ENCODE results near the gene DOCK3.
"Not testable (repeated sequence)": the region's sequence is repeated elsewhere in the genome, so short reads cannot be mapped to it uniquely, and the experiment has no call there.

Gene DOCK3

DNA sequence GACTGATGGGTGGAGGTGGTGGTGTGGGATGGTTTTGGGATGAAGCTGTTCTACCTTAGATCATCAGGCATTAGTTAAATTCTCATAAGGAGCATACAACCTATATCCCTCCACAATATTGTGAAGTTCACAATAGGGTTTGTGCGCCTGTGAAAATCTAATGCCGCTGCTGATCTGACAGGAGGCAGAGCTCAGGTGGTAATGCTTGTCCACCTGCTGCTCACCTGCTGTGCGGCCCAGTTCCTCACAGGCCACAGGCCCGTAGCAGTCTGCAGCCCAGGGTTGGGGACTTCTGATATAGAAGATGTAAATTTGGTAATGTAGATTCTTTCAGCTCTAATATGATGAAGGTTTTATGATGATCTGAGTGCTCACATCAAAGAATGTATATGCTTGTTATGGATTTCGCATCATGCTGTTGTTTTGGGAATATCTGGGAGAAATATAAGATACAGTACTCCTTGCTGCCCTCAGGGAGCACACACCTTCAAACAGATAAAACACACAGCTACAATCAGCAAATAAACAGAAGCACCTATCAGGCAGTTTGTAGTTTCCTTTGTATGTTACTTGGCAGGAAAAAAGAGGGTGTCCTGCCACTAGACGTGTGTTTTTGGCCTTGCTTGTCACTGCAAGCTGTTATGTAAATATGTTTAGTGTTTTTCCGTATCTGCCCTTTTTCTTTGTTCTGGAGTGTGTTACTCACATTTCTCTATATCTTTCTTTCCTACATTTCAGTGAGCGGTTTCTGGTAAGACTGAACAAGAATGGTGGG, 471.3 kb downstream of the DOCK3 start:
- no peak for DNase-seq (ENCODE audit: low read depth, low spot score)
- Histone ChIP-seq H3K36me3 (ENCODE audit: insufficient read depth, low read length) (no peaks in the 10 kb centered on the region), H3K9ac (ENCODE audit: insufficient read length) (no peak overlapping the region), H3K9me3 (ENCODE audit: low read depth, low read length) (no peaks in the 10 kb centered on the region), H3K27ac (no peak overlapping the region), H3K4me3 (no peak overlapping the region)
- TF ChIP-seq POLR2AphosphoS5 (IDR thresholded peaks at IDR 0.05; ENCODE audit: borderline replicate concordance, low read depth, low read length), result no peak
- no peak for TF ChIP-seq EZH2 (IDR thresholded peaks at IDR 0.05)
- TF ChIP-seq FOXP2 (optimal IDR thresholded peaks at IDR 0.05; ENCODE audit: control extremely low read depth, extremely low read length, insufficient read depth), result no peak

GRCh38 chr3:51146781-51147180, 472.1 kb downstream of the DOCK3 start:
- H3K27ac ChIP-seq, result no peak overlapping the region
- no peak overlapping the region for H3K4me3 ChIP-seq
- no peaks in the 10 kb centered on the region for H3K9me3 ChIP-seq (ENCODE audit: low read depth, low read length)
- H3K9ac ChIP-seq (ENCODE audit: insufficient read length), result no peak overlapping the region
- no peak for DNase-seq (ENCODE audit: low read depth, low spot score)
- TF ChIP-seq FOXP2 (optimal IDR thresholded peaks at IDR 0.05; ENCODE audit: control extremely low read depth, extremely low read length, insufficient read depth) (no peak), POLR2AphosphoS5 (IDR thresholded peaks at IDR 0.05; ENCODE audit: borderline replicate concordance, low read depth, low read length) (no peak), EZH2 (IDR thresholded peaks at IDR 0.05) (no peak)
- H3K36me3 ChIP-seq (ENCODE audit: insufficient read depth, low read length), result no peaks in the 10 kb centered on the region

- no peak for DNase-seq (ENCODE audit: low read depth, low spot score)
- Histone ChIP-seq H3K27ac (no peak overlapping the region), H3K9ac (ENCODE audit: insufficient read length) (no peak overlapping the region), H3K36me3 (ENCODE audit: insufficient read depth, low read length) (no peaks in the 10 kb centered on the region), H3K4me3 (no peak overlapping the region), H3K9me3 (ENCODE audit: low read depth, low read length) (no peaks in the 10 kb centered on the region)
- TF ChIP-seq EZH2 (IDR thresholded peaks at IDR 0.05), result no peak
- TF ChIP-seq POLR2AphosphoS5 (IDR thresholded peaks at IDR 0.05; ENCODE audit: borderline replicate concordance, low read depth, low read length), result no peak
- TF ChIP-seq FOXP2 (optimal IDR thresholded peaks at IDR 0.05; ENCODE audit: control extremely low read depth, extremely low read length, insufficient read depth), result no peak
Observed at GRCh38 chr3:51156147-51156546, 481.4 kb downstream of the DOCK3 start.

DNA sequence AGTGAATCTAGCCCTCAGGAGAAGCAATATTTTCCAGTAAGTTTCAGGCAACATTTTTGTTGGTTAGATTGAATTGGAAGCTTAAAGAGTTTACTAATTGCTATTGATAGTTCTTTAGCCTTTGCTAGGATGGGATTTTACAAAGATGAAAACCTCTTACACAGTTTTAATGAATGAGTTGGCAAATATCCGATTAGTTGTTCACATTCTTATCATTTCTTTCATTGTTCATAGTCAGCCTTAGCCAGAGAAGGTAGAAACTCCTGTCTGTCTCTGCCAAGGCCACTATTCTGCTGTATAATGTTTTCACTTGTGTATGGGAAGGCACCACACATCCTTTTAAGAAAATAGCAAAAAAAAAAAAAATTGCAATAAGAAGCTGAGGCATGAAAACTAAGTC, 488.3 kb downstream of the DOCK3 start:
- TF ChIP-seq EZH2 (IDR thresholded peaks at IDR 0.05) (no peak), FOXP2 (optimal IDR thresholded peaks at IDR 0.05; ENCODE audit: control extremely low read depth, extremely low read length, insufficient read depth) (no peak), POLR2AphosphoS5 (IDR thresholded peaks at IDR 0.05; ENCODE audit: borderline replicate concordance, low read depth, low read length) (no peak)
- no peak overlapping the region for H3K27ac ChIP-seq

DNA sequence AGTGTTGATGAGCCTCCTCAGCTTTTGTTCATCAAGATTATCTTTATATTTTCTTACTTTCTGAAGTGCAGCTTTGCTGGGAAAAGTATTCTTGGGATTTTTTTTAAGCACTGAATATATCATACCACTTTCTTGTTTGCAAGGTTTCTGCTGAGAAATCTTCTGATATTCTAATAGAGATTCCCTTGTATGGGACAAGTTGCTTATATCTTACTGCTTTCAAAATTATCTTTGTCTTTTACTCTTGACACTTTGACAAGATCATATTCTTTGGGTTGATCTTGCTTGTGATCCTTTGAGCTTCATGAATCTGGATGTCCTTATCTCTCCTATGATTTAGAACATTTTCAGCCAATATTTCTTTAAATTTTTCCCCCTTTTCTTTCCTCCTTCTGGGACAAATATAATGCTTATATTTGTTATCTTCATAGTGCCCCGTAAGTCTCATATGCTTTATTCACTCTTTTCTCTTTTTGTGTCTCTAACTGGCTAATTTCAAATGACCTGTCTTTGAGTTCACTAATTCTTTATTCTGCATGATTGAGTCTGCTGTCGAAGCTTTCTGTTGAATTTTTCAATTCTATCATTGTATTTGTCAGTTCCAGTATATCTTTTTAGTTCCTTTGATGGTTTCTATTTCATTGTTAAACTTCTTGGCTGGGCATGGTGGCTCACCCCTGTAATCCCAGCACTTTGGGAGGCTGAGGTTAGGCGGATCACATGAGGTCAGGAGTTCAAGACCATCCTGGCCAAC, 499.0 kb downstream of the DOCK3 start:
- TF ChIP-seq EZH2 (IDR thresholded peaks at IDR 0.05) (no peak), POLR2AphosphoS5 (IDR thresholded peaks at IDR 0.05; ENCODE audit: borderline replicate concordance, low read depth, low read length) (no peak), FOXP2 (optimal IDR thresholded peaks at IDR 0.05; ENCODE audit: control extremely low read depth, extremely low read length, insufficient read depth) (no peak)
- Histone ChIP-seq H3K9ac (ENCODE audit: insufficient read length) (no peak overlapping the region), H3K36me3 (ENCODE audit: insufficient read depth, low read length) (no peaks in the 10 kb centered on the region), H3K27ac (no peak overlapping the region), H3K4me3 (no peak overlapping the region), H3K9me3 (ENCODE audit: low read depth, low read length) (no peaks in the 10 kb centered on the region)
- DNase-seq (ENCODE audit: low read depth, low spot score), result no peak

More for the DNA sequence above, 488.3 kb downstream of the DOCK3 start:
- no peak for DNase-seq (ENCODE audit: low read depth, low spot score)
- Histone ChIP-seq H3K4me3 (no peak overlapping the region), H3K36me3 (ENCODE audit: insufficient read depth, low read length) (no peaks in the 10 kb centered on the region), H3K9me3 (ENCODE audit: low read depth, low read length) (no peaks in the 10 kb centered on the region), H3K9ac (ENCODE audit: insufficient read length) (no peak overlapping the region)

GRCh38 chr3:51176923-51177322, 502.2 kb downstream of the DOCK3 start:
- H3K27ac ChIP-seq, result no peak overlapping the region
- TF ChIP-seq EZH2 (IDR thresholded peaks at IDR 0.05) (no peak), FOXP2 (optimal IDR thresholded peaks at IDR 0.05; ENCODE audit: control extremely low read depth, extremely low read length, insufficient read depth) (no peak), POLR2AphosphoS5 (IDR thresholded peaks at IDR 0.05; ENCODE audit: borderline replicate concordance, low read depth, low read length) (no peak)
- no peak for DNase-seq (ENCODE audit: low read depth, low spot score)
- H3K9ac ChIP-seq (ENCODE audit: insufficient read length), result no peak overlapping the region
- H3K9me3 ChIP-seq (ENCODE audit: low read depth, low read length), result no peaks in the 10 kb centered on the region
- H3K36me3 ChIP-seq (ENCODE audit: insufficient read depth, low read length), result no peaks in the 10 kb centered on the region
- no peak overlapping the region for H3K4me3 ChIP-seq

DNA sequence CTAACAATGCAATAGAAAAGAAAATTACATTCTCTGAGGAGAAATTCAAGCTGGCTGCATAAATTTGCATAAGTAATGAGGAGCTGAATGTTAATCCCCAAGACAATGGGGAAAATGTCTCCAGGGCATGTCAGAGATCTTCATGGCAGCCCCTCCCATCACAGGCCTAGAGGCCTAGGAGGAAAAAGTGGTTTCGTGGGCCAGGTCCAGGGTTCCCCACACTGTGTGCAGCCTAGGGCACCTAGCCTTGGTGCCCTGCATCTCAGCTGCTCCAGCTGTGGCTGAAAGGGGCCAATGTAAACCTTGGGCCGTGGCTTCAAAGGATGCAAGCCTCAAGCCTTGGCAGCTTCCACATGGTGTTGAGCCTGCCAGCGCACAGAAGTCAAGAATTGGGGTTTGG, 511.7 kb downstream of the DOCK3 start:
- not testable (repeated sequence) for H3K36me3 ChIP-seq (ENCODE audit: insufficient read depth, low read length); DNase-seq (ENCODE audit: low read depth, low spot score); H3K9me3 ChIP-seq (ENCODE audit: low read depth, low read length); H3K27ac ChIP-seq; H3K4me3 ChIP-seq; H3K9ac ChIP-seq (ENCODE audit: insufficient read length)

- TF ChIP-seq FOXP2 (optimal IDR thresholded peaks at IDR 0.05; ENCODE audit: control extremely low read depth, extremely low read length, insufficient read depth) (no peak), POLR2AphosphoS5 (IDR thresholded peaks at IDR 0.05; ENCODE audit: borderline replicate concordance, low read depth, low read length) (no peak), EZH2 (IDR thresholded peaks at IDR 0.05) (no peak)
- Histone ChIP-seq H3K9me3 (ENCODE audit: low read depth, low read length) (no peaks in the 10 kb centered on the region), H3K9ac (ENCODE audit: insufficient read length) (no peak overlapping the region), H3K36me3 (ENCODE audit: insufficient read depth, low read length) (no peaks in the 10 kb centered on the region), H3K4me3 (no peak overlapping the region), H3K27ac (no peak overlapping the region)
- DNase-seq (ENCODE audit: low read depth, low spot score), result no peak
Observed at GRCh38 chr3:51190199-51190598, 515.5 kb downstream of the DOCK3 start.
